CD8-positive, alpha-beta memory T cell (primary cell): ENCODE results near the gene SRGAP2B. TPM values are rescaled to one million over a fixed set of nuclear protein-coding genes. Genes with fewer than 3 reads are reported as not detected.
"Not testable (repeated sequence)": the region's sequence is repeated elsewhere in the genome, so short reads cannot be mapped to it uniquely, and the experiment has no call there.

Experiments used
- CTCF ChIA-PET: fragments of 350-600 bp; sonication (Branson Sonifier 250); formaldehyde crosslinking; loops from one replicate; lab custom pipeline; 2021; ENCODE audit warnings: antibody characterized with exemption; lab: Charles Lee
- POLR2A ChIA-PET: fragments of 350-600 bp; sonication (Branson Sonifier 250); formaldehyde crosslinking; loops from one replicate; lab custom pipeline; 2021; ENCODE audit warnings: antibody characterized with exemption; lab: Charles Lee
- DNase-seq, 5 donors: peaks; one replicate each; pipeline versions ENCODE4 v3.0.0 to v3.0.0-alpha.2; 2020 to 2022; ENCODE audit warnings: mixed read lengths in 1 of 5
- H3K27ac ChIP-seq: one replicate; pipeline ENCODE4 v1.7.0; 2013; ENCODE audit warnings: low read depth, mild to moderate bottlenecking, low read length, moderate library complexity
- H3K27me3 ChIP-seq: 2 replicates; pipeline ENCODE4 v1.7.0; 2013; ENCODE audit warnings: low read length, mild to moderate bottlenecking; ENCODE audit not compliant: insufficient read depth, poor library complexity, severe bottlenecking
- H3K36me3 ChIP-seq: 2 replicates; pipeline ENCODE4 v1.7.0; 2013; ENCODE audit warnings: mild to moderate bottlenecking, low read length, moderate library complexity; ENCODE audit not compliant: insufficient read depth
- H3K4me1 ChIP-seq: 2 replicates; pipeline ENCODE4 v1.7.0; 2013; ENCODE audit warnings: mild to moderate bottlenecking, low read length, moderate library complexity; ENCODE audit not compliant: insufficient read depth
- H3K4me3 ChIP-seq: 2 replicates; pipeline ENCODE4 v1.7.0; 2013; ENCODE audit warnings: mild to moderate bottlenecking, low read length
- H3K9me3 ChIP-seq: 2 replicates; pipeline ENCODE4 v1.7.0; 2013; ENCODE audit warnings: mild to moderate bottlenecking, low read length
- H3K27ac Mint-ChIP-seq, 8 donors: one replicate each; pipeline ENCODE4 v1.8.0; 2020 to 2021; ENCODE audit warnings: mixed read lengths in 8 of 8, mild to moderate bottlenecking in 6 of 8, inconsistent platforms in 3 of 8, moderate library complexity in 3 of 8
- H3K27me3 Mint-ChIP-seq, 2 donors: one replicate each; pipeline ENCODE4 v1.8.0; 2020 to 2021; ENCODE audit warnings: mixed read lengths in 2 of 2, mild to moderate bottlenecking in 1 of 2, moderate library complexity in 1 of 2
- H3K36me3 Mint-ChIP-seq, 3 donors: one replicate each; pipeline ENCODE4 v1.8.0; 2020 to 2021; ENCODE audit warnings: mixed read lengths in 3 of 3, inconsistent platforms in 1 of 3, mild to moderate bottlenecking in 1 of 3
- H3K4me1 Mint-ChIP-seq, 3 donors: one replicate each; pipeline ENCODE4 v1.8.0; 2020 to 2021; ENCODE audit warnings: mixed read lengths in 3 of 3, inconsistent platforms in 1 of 3, mild to moderate bottlenecking in 1 of 3
- H3K4me3 Mint-ChIP-seq, 7 donors: one replicate each; pipeline ENCODE4 v1.8.0; 2020 to 2021; ENCODE audit warnings: mixed read lengths in 7 of 7, mild to moderate bottlenecking in 6 of 7, moderate library complexity in 4 of 7, inconsistent platforms in 2 of 7
- H3K9me3 Mint-ChIP-seq, 5 donors: one replicate each; pipeline ENCODE4 v1.8.0; 2020 to 2022; ENCODE audit warnings: mixed read lengths in 5 of 5, mild to moderate bottlenecking in 3 of 5, moderate library complexity in 2 of 5, inconsistent platforms in 1 of 5
- polyA plus RNA-seq: library from polyadenylated mRNA; unstranded; fragments of 300-500 nt; fragmentation: Illumina TruSeq; gene quantifications from one replicate; pipeline ENCODE4 v1.2.3, GENCODE V29; 2021
- total RNA-seq, 2 experiments: library from RNA; stranded (reverse); gene quantifications; one replicate each; pipeline ENCODE4 v1.2.3, GENCODE V29; 2021

Gene SRGAP2B
- total and polyA plus RNA-seq, 3 experiments from 2014 or later: 1.6 to 18.6 (median 15.9) TPM

DNA sequence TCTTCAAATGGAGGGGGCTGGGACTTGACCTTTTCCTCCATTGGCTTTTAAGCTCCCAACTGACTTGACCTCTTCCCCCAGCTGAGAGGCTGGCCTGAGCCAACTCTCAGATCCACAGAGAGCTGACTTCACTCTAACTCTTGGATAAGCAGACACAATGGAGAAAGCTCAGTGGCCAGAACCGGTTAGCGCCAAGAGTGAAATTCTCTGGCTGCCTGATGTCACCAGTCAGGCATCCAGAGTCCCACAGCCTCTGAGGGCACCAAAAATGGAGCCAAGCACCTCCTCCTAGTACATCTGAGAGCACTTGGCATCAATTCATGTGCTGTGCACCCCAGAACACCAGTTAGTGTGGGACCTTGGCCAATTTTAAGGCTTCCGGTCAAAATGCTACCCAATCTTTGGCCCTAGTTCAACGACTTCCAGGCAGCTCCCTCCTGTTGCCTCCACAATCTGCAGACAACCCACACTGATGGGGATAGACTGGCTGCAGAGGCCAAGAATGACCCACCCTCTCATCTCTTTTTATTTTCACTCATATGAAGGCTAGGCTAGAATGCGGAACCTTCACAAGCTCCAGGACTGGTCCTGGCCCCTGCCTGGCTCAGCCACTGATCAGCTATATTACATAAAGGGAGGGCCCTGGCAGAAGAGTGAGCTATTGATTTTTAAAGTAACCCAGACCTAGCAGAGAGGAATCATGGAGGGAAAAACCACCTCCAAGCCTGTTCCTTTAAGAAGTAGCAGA, 200.5 kb downstream of the SRGAP2B start:
- H3K27me3 Mint-ChIP-seq, CTCF ChIA-PET, H3K36me3 ChIP-seq, H3K9me3 Mint-ChIP-seq, H3K27ac ChIP-seq, H3K9me3 ChIP-seq, POLR2A ChIA-PET, DNase-seq, H3K4me1 Mint-ChIP-seq, H3K4me3 Mint-ChIP-seq, H3K27ac Mint-ChIP-seq, H3K4me1 ChIP-seq, H3K27me3 ChIP-seq, H3K36me3 Mint-ChIP-seq, H3K4me3 ChIP-seq: not testable (repeated sequence)

DNA sequence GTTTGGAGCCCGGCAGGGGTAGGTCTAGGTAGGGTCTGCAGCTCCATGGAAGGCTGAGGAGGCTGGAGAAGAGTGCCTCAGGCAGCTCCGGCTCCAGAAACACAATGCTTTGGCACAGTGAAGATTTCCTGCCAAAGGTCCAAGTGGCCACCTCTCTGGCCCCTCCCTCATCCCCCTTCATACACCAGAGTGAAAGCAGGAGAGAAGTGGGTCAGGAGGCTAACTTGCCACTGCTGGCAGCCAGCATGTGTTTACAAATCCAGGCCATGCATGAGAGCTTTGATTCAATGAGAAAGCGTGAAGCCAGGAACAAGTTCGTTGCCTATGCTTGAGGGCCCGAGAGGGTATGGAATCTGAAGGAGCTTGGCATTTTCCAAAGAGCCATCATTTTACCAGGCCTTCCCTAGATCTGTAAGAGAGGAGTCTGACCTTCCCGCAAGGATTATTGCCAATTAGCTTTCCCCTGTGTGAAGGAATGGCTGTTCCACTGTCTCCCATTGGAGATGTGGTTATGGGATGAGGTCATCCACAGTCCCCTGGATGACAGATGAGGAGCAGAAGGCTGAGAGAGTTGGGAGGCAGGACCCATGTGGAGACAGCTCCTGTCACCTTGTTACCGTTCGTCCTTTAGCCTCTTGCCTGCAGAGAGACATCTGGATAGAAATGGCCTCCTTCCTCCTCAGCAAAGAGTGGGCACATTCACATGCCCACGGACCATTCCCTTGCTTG, 201.3 kb downstream of the SRGAP2B start:
- H3K27me3 ChIP-seq, H3K4me1 ChIP-seq, H3K4me1 Mint-ChIP-seq, H3K27ac ChIP-seq, H3K36me3 Mint-ChIP-seq, CTCF ChIA-PET, H3K27me3 Mint-ChIP-seq, H3K9me3 Mint-ChIP-seq, DNase-seq, H3K27ac Mint-ChIP-seq, H3K9me3 ChIP-seq, H3K4me3 Mint-ChIP-seq, POLR2A ChIA-PET, H3K4me3 ChIP-seq, H3K36me3 ChIP-seq: not testable (repeated sequence)

DNA sequence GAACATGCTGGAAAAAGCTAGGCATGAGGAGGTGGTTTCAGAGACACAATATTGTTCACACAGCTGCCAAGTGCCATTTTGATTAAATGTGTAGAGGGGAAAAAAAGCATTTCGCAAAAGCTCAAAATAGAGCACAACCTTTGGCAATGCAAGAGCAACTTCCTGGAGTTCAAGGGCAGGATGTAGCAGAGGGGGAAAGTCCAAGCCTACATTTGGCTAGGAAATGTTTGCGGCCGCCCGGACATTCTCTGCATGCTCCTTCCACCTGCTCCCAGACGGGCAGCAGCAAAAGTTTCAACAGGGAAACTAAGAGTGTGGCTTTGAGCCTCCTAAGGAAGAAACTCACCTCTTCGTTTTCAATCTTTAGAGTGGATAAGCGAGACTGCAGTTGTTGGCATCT, 202.1 kb downstream of the SRGAP2B start:
- not testable (repeated sequence) for H3K36me3 Mint-ChIP-seq, H3K9me3 Mint-ChIP-seq, H3K27me3 Mint-ChIP-seq

DNA sequence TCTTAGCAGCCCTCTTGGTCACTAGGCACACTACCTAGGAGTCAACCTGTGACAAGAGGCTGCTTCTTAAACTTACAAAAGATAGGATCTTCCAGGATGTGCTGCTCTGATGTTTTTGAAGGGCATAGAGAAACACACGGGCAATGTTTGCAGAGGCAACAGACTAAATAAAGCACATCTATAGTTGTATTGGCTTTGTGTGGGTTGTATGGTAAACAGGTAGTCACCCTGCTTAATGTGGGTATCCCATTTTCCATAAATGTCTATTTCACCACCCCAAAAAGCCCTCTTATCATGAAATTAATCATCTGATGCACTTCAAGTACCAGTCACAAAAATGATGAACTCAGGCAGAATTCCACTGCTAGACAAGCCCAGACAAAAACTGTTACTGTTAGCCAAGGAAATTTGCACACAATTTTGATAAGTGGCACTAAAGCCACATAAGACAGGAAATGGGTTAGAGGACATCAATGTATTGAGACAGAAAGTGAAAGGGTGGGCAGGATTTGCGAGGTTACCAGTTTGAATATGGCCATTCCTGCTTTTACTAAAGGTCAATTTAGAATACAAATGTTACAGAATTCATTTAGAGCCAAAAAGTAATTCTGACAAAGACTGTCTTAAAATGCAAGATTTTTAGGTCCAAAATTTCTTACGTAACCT, 205.5 kb downstream of the SRGAP2B start:
- POLR2A ChIA-PET: not testable (repeated sequence)

More for the DNA sequence above, 202.1 kb downstream of the SRGAP2B start:
- H3K4me3 ChIP-seq, H3K9me3 ChIP-seq, H3K36me3 ChIP-seq, POLR2A ChIA-PET, H3K4me1 ChIP-seq, H3K27me3 ChIP-seq, DNase-seq, H3K27ac Mint-ChIP-seq, H3K27ac ChIP-seq, H3K4me3 Mint-ChIP-seq, CTCF ChIA-PET, H3K4me1 Mint-ChIP-seq: not testable (repeated sequence)

GRCh38 chr1:144883022-144883421, 212.1 kb downstream of the SRGAP2B start:
- H3K4me3 ChIP-seq, H3K36me3 ChIP-seq, H3K36me3 Mint-ChIP-seq, H3K9me3 Mint-ChIP-seq, CTCF ChIA-PET, H3K27me3 Mint-ChIP-seq, H3K4me1 ChIP-seq, H3K27me3 ChIP-seq, POLR2A ChIA-PET, H3K4me1 Mint-ChIP-seq, H3K9me3 ChIP-seq, H3K27ac ChIP-seq, H3K27ac Mint-ChIP-seq: not testable (repeated sequence)
- peak in 4 of 5 donors; percentile 13 to 45 (median 26) for DNase-seq
- H3K4me3 Mint-ChIP-seq: peak overlapping the region in 3 of 7 donors; percentile 41 to 65 (median 57)

More for the DNA sequence above, 205.5 kb downstream of the SRGAP2B start:
- DNase-seq, H3K27me3 ChIP-seq, H3K9me3 Mint-ChIP-seq, H3K27ac Mint-ChIP-seq, CTCF ChIA-PET, H3K27ac ChIP-seq, H3K9me3 ChIP-seq, H3K36me3 Mint-ChIP-seq, H3K36me3 ChIP-seq, H3K4me1 ChIP-seq, H3K4me3 Mint-ChIP-seq, H3K4me1 Mint-ChIP-seq, H3K27me3 Mint-ChIP-seq, H3K4me3 ChIP-seq: not testable (repeated sequence)

- H3K4me1 ChIP-seq, H3K4me3 ChIP-seq, H3K9me3 ChIP-seq, DNase-seq, H3K27me3 Mint-ChIP-seq, H3K27ac ChIP-seq, H3K36me3 ChIP-seq, H3K27ac Mint-ChIP-seq, H3K4me3 Mint-ChIP-seq, H3K36me3 Mint-ChIP-seq, H3K27me3 ChIP-seq, H3K4me1 Mint-ChIP-seq, POLR2A ChIA-PET, H3K9me3 Mint-ChIP-seq, CTCF ChIA-PET: not testable (repeated sequence)
These were observed 212.8 kb downstream of the SRGAP2B start for GRCh38 chr1:144882343-144882742.

GRCh38 chr1:144858607-144859006, 236.5 kb downstream of the SRGAP2B start:
- H3K9me3 Mint-ChIP-seq, CTCF ChIA-PET, H3K27me3 Mint-ChIP-seq, H3K4me1 Mint-ChIP-seq, H3K4me3 Mint-ChIP-seq, H3K27ac Mint-ChIP-seq, H3K9me3 ChIP-seq, H3K4me1 ChIP-seq, H3K36me3 Mint-ChIP-seq, H3K27ac ChIP-seq, DNase-seq, H3K27me3 ChIP-seq, H3K4me3 ChIP-seq, POLR2A ChIA-PET, H3K36me3 ChIP-seq: not testable (repeated sequence)
